Right lobe of liver (tissue), 6 donors: ENCODE measurements around the gene LANCL2. TPM values are rescaled to one million over a fixed set of nuclear protein-coding genes. Genes with fewer than 3 reads are reported as not detected.

Experiments used
- ATAC-seq, 4 donors: fragments of 200-7000 bp; cut with Tn5 transposase; one replicate each; pipeline ENCODE4 v1.9.1; 2020; ENCODE audit warnings: mild to moderate bottlenecking in 4 of 4, moderate library complexity in 4 of 4
- DNase-seq, 3 donors: peaks; one replicate each; pipeline ENCODE4 v3.0.0-alpha.2; 2020
- H3K27ac ChIP-seq, 3 donors: fragments of 200-600 bp; one replicate each; pipeline ENCODE4 v1.8.0; 2022
- H3K27me3 ChIP-seq, 2 donors: fragments of 200-600 bp; one replicate each; pipeline ENCODE4 v1.8.0; 2022
- H3K36me3 ChIP-seq, 4 donors: fragments of 200-600 bp; sonication (generic) in 1 of 4; one replicate each; pipeline versions ENCODE4 v1.5.1 to v1.8.0; 2017 to 2022; ENCODE audit warnings: control low read depth in 1 of 4
- H3K4me1 ChIP-seq, 4 donors: fragments of 200-600 bp; sonication (generic) in 1 of 4; one replicate each; pipeline versions ENCODE4 v1.5.1 to v1.8.0; 2017 to 2022; ENCODE audit warnings: control low read depth in 1 of 4
- H3K4me3 ChIP-seq, 3 donors: fragments of 200-600 bp; one replicate each; pipeline ENCODE4 v1.8.0; 2022
- H3K9me3 ChIP-seq, 4 donors: fragments of 200-600 bp; sonication (generic) in 1 of 4; one replicate each; pipeline versions ENCODE4 v1.5.1 to v1.8.0; 2017 to 2022; ENCODE audit warnings: control low read depth in 1 of 4
- CTCF ChIP-seq, 4 donors: fragments of 200-600 bp in 3 of 4; fragments of 450-650 bp in 1 of 4; IDR thresholded peaks; one replicate each; pipeline versions ENCODE4 v1.5.1 to v1.8.0; 2016 to 2022; ENCODE audit warnings: antibody characterized with exemption in 4 of 4, mild to moderate bottlenecking in 2 of 4
- POLR2A ChIP-seq: fragments of 450-650 bp; IDR thresholded peaks from one replicate; pipeline ENCODE4 v1.6.1; 2017; ENCODE audit warnings: antibody characterized with exemption, mild to moderate bottlenecking
- whole genome bisulfite sequencing: methylation state at CpG from one replicate; pipeline ENCODE4 v1.1.6; 2018; ENCODE audit warnings: low coverage, low lambda C conversion rate; ENCODE audit not compliant: insufficient coverage; ENCODE audit errors: missing lambda C conversion rate; 5-methylcytosine and 5-hydroxymethylcytosine counted together
- intact Hi-C, 2 donors: fragments of 100-400 bp; cut with DNase I; formaldehyde crosslinking; loops; one replicate each; pipeline versions ENCODE4 v1.11.2 to v1.14.1; 2022
- total RNA-seq, 6 experiments: library from RNA; depleted of rRNA in 2 of 6; stranded (reverse); fragments of >200 nt in 2 of 6; fragmentation: NEBNext Ultra II Directional in 3 of 6; extraction: Animal tissue kit (Norgen Biotek cat#: 25700) in 3 of 6; gene quantifications; one replicate each; pipeline versions ENCODE4 v1.1.0 to v1.2.4, GENCODE V29; 2016 to 2023
- donor health status: DM: no; HTN: yes; CAD: no.
- donor health status: DM: no; HTN: no; CAD: no.
- donor health status: DM: no; HTN: no; CAD: no.
- donor health status: DM: no; HTN: yes; CAD: no.
- donor health status: DM: no; HTN: yes; CAD: no.

The LANCL2 gene
- total RNA-seq, 6 experiments from 2014 or later = 7.3 to 12.1 (median 8.3) TPM

GRCh38 chr7:55435466-55435865, 70.3 kb downstream of the LANCL2 start:
- H3K36me3 ChIP-seq = no peaks in the 10 kb centered on the region
- no peak for TF ChIP-seq CTCF (IDR thresholded peaks at IDR 0.05)
- no peak for TF ChIP-seq POLR2A
- ATAC-seq = no peak
- no peak overlapping the region for H3K27ac ChIP-seq
- DNase-seq = no peak
- H3K9me3 ChIP-seq = no peaks in the 10 kb centered on the region
- no peak overlapping the region for H3K4me3 ChIP-seq
- H3K4me1 ChIP-seq = no peaks in the 10 kb centered on the region
- 61% methylated on average over 2 of the region's 10 CpGs for WGBS
- intact Hi-C loops = no loop called here
- no peaks in the 10 kb centered on the region for H3K27me3 ChIP-seq

DNA sequence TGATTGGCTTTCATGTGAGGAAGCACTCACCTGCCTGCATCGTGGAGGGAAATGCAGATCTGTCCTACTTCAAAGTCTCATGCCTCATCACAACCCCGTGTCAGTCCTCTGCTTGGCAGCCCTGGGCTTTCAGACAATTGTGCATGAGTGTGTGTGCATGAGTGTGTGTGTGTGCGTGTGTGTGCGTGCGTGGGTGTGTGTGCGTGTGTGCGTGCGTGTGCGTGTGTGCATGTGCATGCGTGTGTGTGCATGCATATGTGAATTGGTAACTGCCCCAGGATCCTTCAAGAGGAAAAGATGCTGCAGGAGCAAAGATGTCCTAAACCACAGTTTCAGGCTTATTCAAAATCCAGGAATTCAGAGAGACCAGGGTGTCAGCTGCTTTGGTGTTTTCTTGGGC, 71.3 kb downstream of the LANCL2 start:
- DNase-seq = no peak
- TF ChIP-seq POLR2A = no peak
- TF ChIP-seq CTCF (IDR thresholded peaks at IDR 0.05) = no peak

GRCh38 chr7:55437375-55437774, 72.2 kb downstream of the LANCL2 start:
- DNase-seq = no peak
- H3K9me3 ChIP-seq = no peaks in the 10 kb centered on the region
- no peak overlapping the region for H3K4me3 ChIP-seq
- H3K27me3 ChIP-seq = no peaks in the 10 kb centered on the region
- H3K27ac ChIP-seq = no peak overlapping the region
- ATAC-seq = no peak
- TF ChIP-seq POLR2A (no peak), CTCF (IDR thresholded peaks at IDR 0.05) (no peak)
- intact Hi-C loops = no loop called here
- WGBS = 80% methylated on average over 1 of the region's 1 CpG
- no peaks in the 10 kb centered on the region for H3K36me3 ChIP-seq
- no peaks in the 10 kb centered on the region for H3K4me1 ChIP-seq

More for the DNA sequence above, 71.3 kb downstream of the LANCL2 start:
- intact Hi-C loops = no loop called here
- Histone ChIP-seq H3K27ac (no peak overlapping the region), H3K36me3 (no peaks in the 10 kb centered on the region), H3K4me1 (no peaks in the 10 kb centered on the region), H3K4me3 (no peak overlapping the region), H3K9me3 (no peaks in the 10 kb centered on the region), H3K27me3 (no peaks in the 10 kb centered on the region)
- 89% methylated on average over 9 of the region's 10 CpGs for WGBS
- ATAC-seq = no peak

DNA sequence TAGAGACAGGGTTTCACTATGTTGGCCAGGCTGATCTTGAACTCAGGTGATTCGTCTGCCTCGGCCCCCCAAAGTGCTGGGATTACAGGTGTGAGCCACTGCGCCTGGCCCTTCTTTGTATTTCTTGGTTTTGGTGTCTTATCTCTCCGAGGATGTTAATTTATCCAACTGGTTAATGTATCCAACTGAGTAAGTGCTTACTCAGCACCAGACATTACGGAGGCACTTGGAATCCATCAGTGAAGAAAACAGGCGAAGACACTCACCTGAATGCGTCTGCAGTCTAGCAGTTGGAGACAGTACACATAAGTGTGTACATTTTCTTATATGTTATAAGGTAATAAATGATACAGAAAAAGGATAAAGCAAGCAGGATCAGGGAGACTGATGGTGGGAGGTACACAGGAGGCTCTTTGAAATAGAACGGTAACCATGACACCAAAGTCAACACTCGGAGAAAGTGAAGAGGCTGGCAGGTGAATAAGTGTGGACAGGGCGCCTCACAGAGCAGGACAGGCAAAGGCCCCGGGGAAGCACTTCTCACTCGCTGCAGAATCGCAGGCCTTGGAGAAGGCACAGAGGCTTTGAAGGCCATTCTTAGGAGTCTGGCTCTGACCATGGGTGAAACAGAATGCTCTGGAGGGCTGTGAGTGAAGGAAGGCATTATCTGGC, 73.1 kb downstream of the LANCL2 start:
- no peaks in the 10 kb centered on the region for H3K27me3 ChIP-seq
- no peaks in the 10 kb centered on the region for H3K9me3 ChIP-seq
- intact Hi-C loops = no loop called here
- TF ChIP-seq CTCF (IDR thresholded peaks at IDR 0.05) (no peak), POLR2A (no peak)
- no peak overlapping the region for H3K27ac ChIP-seq
- ATAC-seq = no peak
- no peak for DNase-seq
- WGBS = 82% methylated on average over 13 of the region's 13 CpGs
- H3K36me3 ChIP-seq = no peaks in the 10 kb centered on the region
- no peaks in the 10 kb centered on the region for H3K4me1 ChIP-seq
- H3K4me3 ChIP-seq = no peak overlapping the region
